ENCODE measurements around the gene RREB1.

The RREB1 gene

DNA sequence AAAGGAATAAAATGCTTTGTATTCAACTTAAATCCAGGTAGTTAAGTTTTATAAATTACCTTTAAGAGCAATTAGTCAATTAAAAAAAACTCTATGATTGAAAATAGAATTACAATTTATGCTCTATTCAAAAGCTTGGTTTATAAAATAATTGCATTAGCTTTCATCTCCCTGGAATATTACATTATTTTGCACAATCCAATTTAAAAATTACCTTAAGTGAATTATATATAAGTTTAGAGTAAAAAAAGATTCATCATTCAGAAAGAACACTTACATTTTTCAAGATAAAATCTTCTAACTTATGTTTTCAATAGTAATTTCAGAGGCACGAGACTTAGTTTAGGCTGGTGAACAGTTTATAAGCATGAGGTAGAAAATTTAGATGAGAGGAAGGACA, 190.4 kb downstream of the RREB1 start:
- no peak for ATAC-seq (ENCODE audit: insufficient read depth, low read depth)
- Histone ChIP-seq H4K20me1 (ENCODE audit: insufficient read depth, low read length) (peaks cover 5% of the 10 kb centered on the region; the same call in 1 of the 2 replicates), H3K79me2 (ENCODE audit: insufficient read depth, low read length) (peaks cover 15% of the 10 kb centered on the region; the same call in 1 of the 2 replicates)

DNA sequence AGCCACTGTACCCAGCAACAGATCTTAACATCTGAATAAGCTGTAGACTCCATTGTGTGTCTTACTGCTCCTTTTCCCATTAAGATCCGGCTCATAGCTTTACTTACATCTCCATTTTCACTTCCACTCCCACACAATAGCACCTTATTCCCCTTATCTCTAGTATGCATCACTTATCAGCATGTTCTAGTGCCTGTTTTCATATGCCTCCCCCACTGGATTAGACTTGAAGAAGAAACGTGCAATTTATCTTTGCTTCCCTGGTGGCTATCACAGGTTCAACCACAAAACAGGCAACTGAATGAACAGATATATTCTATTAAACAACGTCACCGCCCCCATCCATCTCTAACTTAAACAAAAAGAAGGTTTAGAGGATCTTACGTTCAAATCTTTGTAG, 193.2 kb downstream of the RREB1 start:
- Histone ChIP-seq H3K79me2 (ENCODE audit: insufficient read depth, low read length) (peaks cover 36% of the 10 kb centered on the region), H3K9ac (ENCODE audit: low read depth, low read length) (no peak overlapping the region), H3K4me2 (ENCODE audit: insufficient read depth, low read length) (no peak overlapping the region), H3K27me3 (ENCODE audit: insufficient read depth, low read length, poor library complexity) (no peaks in the 10 kb centered on the region), H3K27ac (ENCODE audit: low read length) (no peak overlapping the region), H3K36me3 (ENCODE audit: insufficient read depth, low read length) (peaks cover 96% of the 10 kb centered on the region), H3K4me3 (ENCODE audit: low read depth in 1 of 2, low read length in 2 of 2) (no peak overlapping the region), H4K20me1 (ENCODE audit: insufficient read depth, low read length) (peaks cover 21% of the 10 kb centered on the region; the same call in 1 of the 2 replicates), H3K4me1 (ENCODE audit: insufficient read depth, low read length) (no peaks in the 10 kb centered on the region), H2AFZ (ENCODE audit: low read depth, low read length) (no peak overlapping the region), H3K9me3 (ENCODE audit: insufficient read depth, low read length, severe bottlenecking) (no peaks in the 10 kb centered on the region)
- ATAC-seq (ENCODE audit: insufficient read depth, low read depth) (no peak), DNase-seq (no peak)
- TF ChIP-seq, protein P1, sequence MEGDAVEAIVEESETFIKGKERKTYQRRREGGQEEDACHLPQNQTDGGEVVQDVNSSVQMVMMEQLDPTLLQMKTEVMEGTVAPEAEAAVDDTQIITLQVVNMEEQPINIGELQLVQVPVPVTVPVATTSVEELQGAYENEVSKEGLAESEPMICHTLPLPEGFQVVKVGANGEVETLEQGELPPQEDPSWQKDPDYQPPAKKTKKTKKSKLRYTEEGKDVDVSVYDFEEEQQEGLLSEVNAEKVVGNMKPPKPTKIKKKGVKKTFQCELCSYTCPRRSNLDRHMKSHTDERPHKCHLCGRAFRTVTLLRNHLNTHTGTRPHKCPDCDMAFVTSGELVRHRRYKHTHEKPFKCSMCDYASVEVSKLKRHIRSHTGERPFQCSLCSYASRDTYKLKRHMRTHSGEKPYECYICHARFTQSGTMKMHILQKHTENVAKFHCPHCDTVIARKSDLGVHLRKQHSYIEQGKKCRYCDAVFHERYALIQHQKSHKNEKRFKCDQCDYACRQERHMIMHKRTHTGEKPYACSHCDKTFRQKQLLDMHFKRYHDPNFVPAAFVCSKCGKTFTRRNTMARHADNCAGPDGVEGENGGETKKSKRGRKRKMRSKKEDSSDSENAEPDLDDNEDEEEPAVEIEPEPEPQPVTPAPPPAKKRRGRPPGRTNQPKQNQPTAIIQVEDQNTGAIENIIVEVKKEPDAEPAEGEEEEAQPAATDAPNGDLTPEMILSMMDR (IDR thresholded peaks at IDR 0.05; ENCODE audit: borderline replicate concordance, extremely low read depth, low read length, poor library complexity, severe bottlenecking) = no peak
- no peak for TF ChIP-seq EZH2 (IDR thresholded peaks at IDR 0.05; ENCODE audit: borderline replicate concordance, low read depth, low read length, severe bottlenecking)

More for the DNA sequence above, 190.4 kb downstream of the RREB1 start:
- no peak overlapping the region for H3K4me3 ChIP-seq (ENCODE audit: low read depth in 1 of 2, low read length in 2 of 2)
- H3K27ac ChIP-seq (ENCODE audit: low read length) = no peak overlapping the region
- TF ChIP-seq, protein P1 (IDR thresholded peaks at IDR 0.05; ENCODE audit: borderline replicate concordance, extremely low read depth, low read length, poor library complexity, severe bottlenecking) = no peak
- no peak for TF ChIP-seq EZH2 (IDR thresholded peaks at IDR 0.05; ENCODE audit: borderline replicate concordance, low read depth, low read length, severe bottlenecking)
- no peak overlapping the region for H3K9ac ChIP-seq (ENCODE audit: low read depth, low read length)
- no peaks in the 10 kb centered on the region for H3K4me1 ChIP-seq (ENCODE audit: insufficient read depth, low read length)
- H3K9me3 ChIP-seq (ENCODE audit: insufficient read depth, low read length, severe bottlenecking) = no peaks in the 10 kb centered on the region
- H3K27me3 ChIP-seq (ENCODE audit: insufficient read depth, low read length, poor library complexity) = no peaks in the 10 kb centered on the region
- DNase-seq = no peak
- H3K36me3 ChIP-seq (ENCODE audit: insufficient read depth, low read length) = peaks cover 94% of the 10 kb centered on the region
- no peak overlapping the region for H2AFZ ChIP-seq (ENCODE audit: low read depth, low read length)
- no peak overlapping the region for H3K4me2 ChIP-seq (ENCODE audit: insufficient read depth, low read length)
